ENCODE measurements around the gene DPP9.
"Not testable (repeated sequence)": the region's sequence is repeated elsewhere in the genome, so short reads cannot be mapped to it uniquely, and the experiment has no call there.

DPP9 gene

GRCh38 chr19:4682417-4683200 is 41.0 kb downstream of the DPP9 start:
- Histone ChIP-seq H3K36me3 (peaks cover 96% of the 10 kb centered on the region), H3K27ac (no peak overlapping the region), H3K27me3 (no peaks in the 10 kb centered on the region), H3K4me3 (ENCODE audit: low read depth in 1 of 2, low read length in 1 of 2) (no peak overlapping the region), H3K4me1 (ENCODE audit: control insufficient read depth in 1 of 2, insufficient read depth in 1 of 2, low read depth in 1 of 2, low read length in 1 of 2) (no peaks in the 10 kb centered on the region), H3K9me3 (no peaks in the 10 kb centered on the region)
- no peak for TF ChIP-seq CTCF (IDR thresholded peaks at IDR 0.05)

- not testable (repeated sequence) for H3K4me3 ChIP-seq (ENCODE audit: low read depth in 1 of 2, low read length in 1 of 2); H3K27me3 ChIP-seq; H3K9me3 ChIP-seq; H3K4me1 ChIP-seq (ENCODE audit: control insufficient read depth in 1 of 2, insufficient read depth in 1 of 2, low read depth in 1 of 2, low read length in 1 of 2); H3K27ac ChIP-seq
- peaks cover 94% of the 10 kb centered on the region for H3K36me3 ChIP-seq
Measured at GRCh38 chr19:4680021-4680420, 43.6 kb downstream of the DPP9 start.

- Histone ChIP-seq H3K36me3 (peaks cover 93% of the 10 kb centered on the region), H3K4me3 (ENCODE audit: low read depth in 1 of 2, low read length in 1 of 2) (no peak overlapping the region), H3K9me3 (no peaks in the 10 kb centered on the region), H3K27ac (no peak overlapping the region), H3K4me1 (ENCODE audit: control insufficient read depth in 1 of 2, insufficient read depth in 1 of 2, low read depth in 1 of 2, low read length in 1 of 2) (peaks cover 0 to 7% of the 10 kb centered on the region in 2 experiments), H3K27me3 (no peaks in the 10 kb centered on the region)
- TF ChIP-seq CTCF (IDR thresholded peaks at IDR 0.05), result no peak
Measured at GRCh38 chr19:4678881-4679790, 44.5 kb downstream of the DPP9 start.

- no peak for TF ChIP-seq CTCF (IDR thresholded peaks at IDR 0.05)
- peak overlapping the region; percentile 55 for H3K27ac ChIP-seq
- H3K9me3 ChIP-seq, result no peaks in the 10 kb centered on the region
- H3K4me3 ChIP-seq (ENCODE audit: low read depth in 1 of 2, low read length in 1 of 2), result no peak overlapping the region
- H3K36me3 ChIP-seq, result peaks cover 73% of the 10 kb centered on the region
- H3K27me3 ChIP-seq, result no peaks in the 10 kb centered on the region
- H3K4me1 ChIP-seq (ENCODE audit: control insufficient read depth in 1 of 2, insufficient read depth in 1 of 2, low read depth in 1 of 2, low read length in 1 of 2), result peaks cover 0 to 7% of the 10 kb centered on the region in 2 experiments
Measured at GRCh38 chr19:4676955-4677731, 46.5 kb downstream of the DPP9 start.

- H3K9me3 ChIP-seq, result no peaks in the 10 kb centered on the region
- H3K4me1 ChIP-seq (ENCODE audit: control insufficient read depth in 1 of 2, insufficient read depth in 1 of 2, low read depth in 1 of 2, low read length in 1 of 2), result peaks cover 0 to 9% of the 10 kb centered on the region in 2 experiments
- H3K27me3 ChIP-seq, result no peaks in the 10 kb centered on the region
- H3K4me3 ChIP-seq (ENCODE audit: low read depth in 1 of 2, low read length in 1 of 2), result no peak overlapping the region
- H3K27ac ChIP-seq, result no peak overlapping the region
- TF ChIP-seq CTCF (IDR thresholded peaks at IDR 0.05), result no peak
- peaks cover 58% of the 10 kb centered on the region for H3K36me3 ChIP-seq
Measured at GRCh38 chr19:4675346-4675745, 48.3 kb downstream of the DPP9 start.
